LHCN-M2 (cell line): ENCODE data around the gene JPT1. TPM values are rescaled to one million over a fixed set of nuclear protein-coding genes. Genes with fewer than 3 reads are reported as not detected.
A peak's percentile ranks its signal among the peaks of the same experiment; 100 is the strongest.

Source experiments
- DNase-seq: peaks from one replicate; pipeline ENCODE4 v3.0.0-alpha.2; 2012; ENCODE audit warnings: low read depth
- total RNA-seq: library from RNA; depleted of rRNA; stranded (reverse); fragments of >200 nt; gene quantifications from 2 replicates; pipeline ENCODE4 v1.2.3, GENCODE V29; 2014

JPT1 gene
- total RNA-seq, 1 experiment from 2014 or later: 311 TPM

DNA sequence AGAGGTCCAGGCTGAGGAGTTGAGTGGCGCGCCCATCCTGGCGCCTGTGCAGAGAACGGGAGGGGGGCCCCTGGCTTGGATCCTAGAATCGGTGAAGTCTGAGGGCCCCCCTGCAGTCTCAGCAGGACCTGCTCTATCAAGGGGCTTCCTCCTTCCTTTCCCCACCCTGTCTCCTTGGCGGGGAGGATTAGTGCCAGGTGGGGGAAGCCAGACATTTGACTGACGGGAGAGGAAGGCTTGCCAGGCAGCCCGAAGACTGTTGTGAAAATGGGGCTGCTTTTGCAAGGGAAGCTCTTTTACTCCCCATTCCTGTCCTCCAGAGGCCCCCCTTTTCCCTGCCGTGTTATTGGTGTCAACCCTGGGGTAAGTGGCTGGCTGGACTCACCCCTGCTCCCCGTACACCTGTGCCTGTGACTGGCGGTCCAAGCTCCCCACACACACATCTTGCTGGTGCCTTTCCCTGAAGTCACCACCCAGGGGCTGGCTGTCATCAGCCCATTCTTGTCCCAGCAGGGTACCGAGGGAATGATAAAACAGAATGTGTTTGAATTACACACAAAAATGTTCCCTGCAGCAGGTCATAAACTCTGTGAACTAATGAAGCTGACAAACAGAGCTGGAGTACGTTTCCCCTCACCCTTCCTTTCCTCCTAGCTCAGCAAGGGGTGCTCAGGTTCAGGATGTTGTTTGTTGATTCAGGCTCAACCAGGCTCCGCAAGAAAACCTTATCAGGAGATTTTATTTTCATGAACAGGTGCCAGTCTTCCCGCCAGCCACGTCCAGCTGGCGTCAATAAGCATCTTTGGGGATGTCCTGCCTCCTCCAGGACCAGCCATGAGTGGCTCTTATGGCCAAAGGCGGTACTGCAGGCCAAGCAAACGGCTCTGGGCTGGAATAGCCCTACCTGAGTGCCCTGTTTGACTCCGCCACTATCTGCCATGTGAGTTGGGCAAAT lies 48.9 kb downstream of the JPT1 start:
- DNase-seq: peak; percentile 31

DNA sequence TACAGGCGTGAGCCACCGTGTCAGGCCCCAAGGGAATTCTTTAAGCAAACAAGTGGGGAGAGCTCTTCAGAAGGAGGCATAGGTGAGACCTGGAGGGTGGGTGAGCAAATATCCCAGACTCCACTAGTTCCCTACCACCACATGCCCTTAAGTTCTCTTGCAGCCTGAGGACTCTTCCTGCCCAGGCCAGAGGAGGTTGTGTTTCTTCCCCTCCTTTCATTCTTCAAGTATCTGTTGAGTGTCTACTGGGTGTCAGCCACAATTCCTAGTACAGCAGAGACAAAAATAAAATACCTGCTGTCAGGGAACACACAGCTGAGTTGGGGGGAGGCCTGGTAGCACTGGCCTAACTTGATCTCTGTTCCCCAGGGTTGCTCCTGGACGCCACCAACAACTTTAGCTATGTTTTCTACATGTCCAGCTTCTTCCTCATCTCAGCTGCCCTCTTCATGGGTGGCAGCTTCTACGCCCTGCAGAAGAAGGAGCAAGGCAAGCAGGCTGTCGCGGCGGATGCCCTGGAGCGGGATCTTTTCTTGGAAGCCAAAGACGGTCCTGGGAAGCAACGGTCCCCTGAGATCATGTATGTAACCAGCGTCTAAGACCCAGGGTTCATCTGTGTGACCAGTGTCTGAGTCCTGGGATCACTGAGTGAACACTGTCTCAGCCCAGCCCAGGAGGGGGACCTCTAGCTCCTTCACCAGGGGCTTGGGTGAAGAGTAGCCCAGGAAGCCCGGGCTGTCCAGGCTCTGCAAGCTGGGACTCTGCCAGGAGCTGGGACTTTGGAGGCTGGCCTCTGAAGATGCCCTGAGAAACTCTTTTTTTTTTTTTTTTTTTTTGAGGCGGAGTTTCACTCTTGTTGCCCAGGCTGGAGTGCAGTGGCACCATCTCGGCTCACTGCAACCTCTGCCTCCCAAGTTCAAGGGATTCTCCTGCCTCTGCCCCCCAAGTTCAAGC lies 50.4 kb downstream of the JPT1 start:
- DNase-seq: no peak

DNA sequence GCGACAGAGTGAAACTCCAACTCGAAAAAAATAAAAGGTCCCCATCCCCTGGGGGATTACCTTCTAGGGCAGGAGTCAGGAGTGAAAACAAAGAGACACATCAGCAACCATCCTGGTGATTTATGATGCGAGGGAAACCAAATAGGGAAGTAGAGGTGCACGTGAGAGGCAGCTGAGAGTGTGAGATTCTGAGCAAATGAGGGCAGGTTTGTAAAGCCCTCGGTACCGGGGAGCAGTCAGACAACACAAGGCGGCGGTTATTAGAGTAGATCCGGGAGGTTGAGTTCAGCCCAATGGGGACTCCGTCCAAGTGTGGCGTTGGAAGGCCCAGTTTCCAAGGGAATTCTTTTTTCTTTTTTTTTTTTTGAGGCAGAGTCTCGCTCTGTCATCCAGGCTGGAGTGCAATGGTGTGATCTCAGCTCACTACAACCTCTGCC lies 51.9 kb downstream of the JPT1 start:
- DNase-seq: no peak

DNA sequence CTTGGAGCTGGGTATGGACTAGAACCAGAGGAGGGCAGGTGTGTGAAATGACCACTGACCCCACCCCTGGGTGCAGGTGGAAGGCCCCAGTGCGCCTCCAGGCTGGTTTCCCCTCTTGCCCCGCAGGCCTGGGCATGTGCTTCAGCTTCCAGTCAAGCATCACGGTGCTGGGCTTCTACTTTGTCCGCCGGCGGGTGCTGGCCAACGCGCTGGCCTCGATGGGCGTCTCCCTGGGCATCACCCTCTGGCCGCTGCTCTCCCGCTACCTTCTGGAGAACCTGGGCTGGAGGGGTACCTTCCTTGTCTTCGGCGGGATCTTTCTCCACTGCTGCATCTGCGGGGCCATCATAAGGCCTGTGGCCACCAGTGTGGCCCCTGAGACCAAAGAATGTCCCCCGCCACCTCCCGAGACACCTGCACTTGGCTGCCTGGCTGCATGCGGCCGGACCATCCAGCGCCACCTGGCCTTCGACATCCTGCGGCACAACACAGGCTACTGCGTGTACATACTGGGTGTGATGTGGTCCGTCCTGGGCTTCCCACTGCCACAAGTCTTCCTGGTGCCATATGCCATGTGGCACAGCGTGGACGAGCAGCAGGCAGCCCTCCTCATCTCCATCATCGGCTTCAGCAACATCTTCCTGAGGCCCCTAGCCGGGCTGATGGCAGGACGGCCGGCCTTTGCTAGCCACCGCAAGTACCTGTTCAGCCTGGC lies 54.3 kb downstream of the JPT1 start:
- DNase-seq: no peak

DNA sequence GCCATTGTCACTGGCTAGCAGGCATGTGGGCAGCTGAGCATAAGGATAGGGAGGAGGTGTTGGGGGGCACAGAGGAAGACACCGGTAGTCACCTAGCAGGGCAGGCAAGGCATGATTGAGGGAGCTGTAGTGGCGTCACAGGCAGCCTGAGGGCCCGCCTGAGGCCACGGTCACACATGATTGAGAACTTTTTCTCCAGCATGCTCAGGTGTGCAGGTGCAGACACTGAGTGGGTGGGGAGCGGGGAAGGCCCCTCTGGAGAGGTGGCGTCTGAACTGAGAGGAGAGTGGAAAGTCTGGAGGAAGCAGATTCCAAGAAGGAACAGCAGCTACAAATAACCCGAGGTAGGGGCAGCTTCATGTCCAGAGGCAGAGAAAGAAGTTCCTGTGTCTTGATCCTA lies 55.5 kb downstream of the JPT1 start:
- DNase-seq: no peak

DNA sequence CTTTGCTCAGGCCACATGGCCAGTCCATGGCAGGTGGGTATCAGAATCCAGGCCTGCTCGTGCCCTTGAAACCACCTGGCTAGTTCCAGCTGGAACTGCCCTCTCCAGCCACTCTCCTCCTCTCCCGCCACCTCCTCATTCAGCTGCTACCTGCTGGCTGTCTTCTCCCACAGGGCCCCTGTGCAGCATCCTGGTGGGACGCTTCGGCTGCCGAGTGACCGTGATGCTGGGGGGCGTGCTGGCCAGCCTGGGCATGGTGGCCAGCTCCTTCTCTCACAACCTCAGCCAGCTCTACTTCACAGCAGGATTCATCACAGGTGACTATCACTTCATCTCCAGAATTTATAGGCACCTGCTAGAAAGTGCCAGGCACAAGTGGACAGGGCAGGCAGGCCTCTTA lies 56.4 kb downstream of the JPT1 start:
- DNase-seq: no peak

DNA sequence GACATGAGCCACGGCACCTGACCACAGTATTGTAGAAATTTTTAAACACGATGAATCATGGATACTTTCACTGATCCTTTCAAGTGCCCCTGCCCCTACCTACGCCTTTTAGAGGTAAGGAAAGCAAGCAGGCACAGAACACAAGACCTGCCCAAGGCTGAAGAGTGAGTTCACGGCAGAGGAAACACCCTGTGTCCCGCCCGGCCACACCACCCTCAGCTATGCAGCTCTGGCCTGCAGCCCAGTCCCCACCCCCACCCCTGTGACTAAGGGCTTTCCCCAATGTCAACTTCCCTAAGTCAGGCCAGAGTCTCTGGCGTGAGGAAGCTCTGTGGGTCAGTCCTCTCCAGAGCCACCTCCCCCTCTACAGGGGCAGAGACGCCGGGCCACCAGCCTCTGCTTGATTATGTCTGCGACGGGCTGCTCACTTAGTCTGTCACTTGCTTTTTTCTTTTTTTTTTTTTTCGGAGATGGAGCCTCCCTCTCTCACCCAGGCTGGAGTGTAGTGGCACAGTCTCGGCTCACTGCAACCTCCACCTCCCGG lies 58.2 kb downstream of the JPT1 start:
- peak; percentile 64 for DNase-seq

DNA sequence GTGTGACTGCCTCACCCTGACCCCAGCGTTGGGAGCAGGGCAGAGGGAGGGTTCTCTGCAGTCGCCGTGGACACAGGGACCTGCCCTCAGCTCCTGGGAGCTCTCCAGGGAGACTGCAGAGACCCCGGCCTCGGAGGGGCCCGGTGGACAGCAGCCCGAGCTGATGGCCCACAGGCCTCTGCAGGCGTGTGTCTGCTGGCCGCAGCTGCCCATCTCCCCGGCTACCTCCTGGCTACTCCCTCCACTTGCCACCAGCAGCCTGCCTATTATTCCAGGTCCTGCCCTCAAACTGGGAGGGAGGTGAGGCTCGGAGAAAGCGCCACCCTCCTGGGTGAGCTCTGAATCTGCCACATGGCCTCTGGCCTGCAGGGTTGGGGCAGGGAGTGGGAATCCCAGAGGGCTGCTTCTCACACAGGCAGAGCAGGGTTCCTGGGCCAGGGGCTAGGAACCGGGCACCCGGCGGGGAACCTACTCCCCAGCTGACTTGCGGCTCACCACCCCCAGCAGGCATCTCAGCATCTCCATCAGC lies 59.4 kb downstream of the JPT1 start:
- no peak for DNase-seq

DNA sequence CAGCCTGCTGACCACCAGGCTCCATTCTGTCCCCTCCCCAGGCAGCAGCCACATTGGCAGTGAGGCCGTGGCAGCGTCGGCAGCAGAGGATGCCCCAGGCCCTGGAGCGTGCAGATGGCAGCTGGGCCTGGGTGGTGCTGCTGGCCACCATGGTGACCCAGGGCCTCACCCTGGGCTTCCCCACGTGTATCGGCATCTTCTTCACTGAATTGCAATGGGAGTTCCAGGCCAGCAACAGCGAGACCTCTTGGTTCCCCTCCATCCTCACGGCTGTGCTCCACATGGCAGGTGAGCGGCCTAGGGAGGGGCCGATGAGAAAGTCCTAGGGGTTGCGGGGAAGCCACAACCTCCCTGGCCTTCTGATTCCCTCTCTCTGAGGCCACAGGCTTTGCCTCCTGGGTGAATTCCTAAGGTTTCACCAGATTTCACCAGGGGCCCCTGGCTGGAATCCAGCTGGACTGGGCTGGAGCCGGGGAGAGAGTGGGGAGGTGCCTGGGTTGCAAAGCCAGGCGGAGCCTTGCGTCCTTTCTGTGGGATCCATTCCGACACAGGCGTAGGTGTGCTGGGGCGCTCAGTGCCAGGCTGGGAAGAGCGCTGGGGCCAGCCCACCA lies 60.7 kb downstream of the JPT1 start:
- DNase-seq: no peak

DNA sequence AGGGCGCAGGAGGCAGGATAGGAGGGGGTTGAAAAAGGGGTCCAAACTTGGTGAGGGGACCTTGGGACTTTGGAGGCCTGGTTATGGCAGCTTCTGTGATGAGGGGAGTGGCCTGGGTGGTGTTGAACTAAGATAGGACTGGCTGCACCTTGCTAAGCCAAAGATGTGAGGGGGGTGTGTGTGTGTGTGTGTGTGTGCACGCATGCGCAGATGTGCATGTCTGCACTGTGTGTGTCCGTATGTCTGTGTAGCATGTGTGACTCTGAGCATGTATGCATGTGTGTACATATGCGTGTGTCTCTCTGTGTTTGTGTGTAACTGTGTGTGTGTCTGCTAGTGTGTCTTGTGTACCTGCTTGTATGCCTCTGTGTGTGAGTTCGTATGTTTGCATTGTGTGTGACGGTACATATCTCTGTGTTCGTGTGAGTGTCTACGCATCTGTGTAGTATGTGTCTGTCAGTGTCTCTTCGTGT lies 62.4 kb downstream of the JPT1 start:
- DNase-seq: no peak

DNA sequence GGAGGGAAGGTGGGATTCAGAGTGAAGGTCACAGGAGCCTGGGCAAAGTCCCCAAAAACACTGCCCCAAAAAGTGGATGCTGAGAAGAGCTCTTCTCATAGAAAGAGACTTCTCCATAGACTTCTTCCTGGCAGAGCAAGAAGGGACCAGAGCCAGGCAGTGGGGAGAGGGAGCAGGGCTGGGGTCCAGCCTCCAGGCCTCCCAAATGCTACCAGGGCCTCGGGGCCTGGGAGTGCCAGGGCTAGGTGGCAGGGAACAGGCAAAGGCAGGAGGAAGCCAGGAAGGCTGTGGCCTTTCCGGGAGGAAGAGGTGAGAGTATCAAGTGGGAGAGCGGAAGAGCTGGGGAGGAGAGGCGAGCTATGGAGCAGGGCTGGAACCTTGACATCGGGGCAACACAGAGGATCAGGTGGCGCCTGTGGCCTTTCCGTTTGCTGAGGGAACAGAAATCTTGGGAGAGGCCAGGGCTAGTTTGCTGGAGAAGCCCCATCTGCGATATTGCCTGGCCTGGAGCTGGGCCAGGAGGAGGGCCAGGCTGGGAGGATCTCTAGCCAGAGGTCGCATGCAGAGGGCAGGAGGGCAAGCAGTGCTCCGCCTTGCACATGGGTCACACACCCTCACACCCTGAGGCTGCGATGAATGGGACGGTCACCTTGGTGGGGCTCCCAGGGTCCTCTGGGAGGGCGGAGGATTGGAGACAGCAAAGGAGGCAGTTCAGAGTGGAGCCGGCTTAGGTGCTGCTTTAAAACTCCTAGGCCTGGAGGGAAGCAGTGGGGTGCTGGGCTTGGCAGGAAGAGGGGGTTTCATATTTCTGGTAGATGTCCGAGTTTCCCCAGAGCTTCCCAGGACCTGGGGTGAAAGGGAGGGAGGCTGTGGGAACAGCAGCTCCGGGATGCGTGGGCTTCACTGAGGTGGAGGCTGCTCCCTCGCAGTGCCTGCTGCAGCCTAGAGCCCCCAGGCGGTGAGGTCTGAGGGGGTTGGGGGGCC lies 63.1 kb downstream of the JPT1 start:
- no peak for DNase-seq

DNA sequence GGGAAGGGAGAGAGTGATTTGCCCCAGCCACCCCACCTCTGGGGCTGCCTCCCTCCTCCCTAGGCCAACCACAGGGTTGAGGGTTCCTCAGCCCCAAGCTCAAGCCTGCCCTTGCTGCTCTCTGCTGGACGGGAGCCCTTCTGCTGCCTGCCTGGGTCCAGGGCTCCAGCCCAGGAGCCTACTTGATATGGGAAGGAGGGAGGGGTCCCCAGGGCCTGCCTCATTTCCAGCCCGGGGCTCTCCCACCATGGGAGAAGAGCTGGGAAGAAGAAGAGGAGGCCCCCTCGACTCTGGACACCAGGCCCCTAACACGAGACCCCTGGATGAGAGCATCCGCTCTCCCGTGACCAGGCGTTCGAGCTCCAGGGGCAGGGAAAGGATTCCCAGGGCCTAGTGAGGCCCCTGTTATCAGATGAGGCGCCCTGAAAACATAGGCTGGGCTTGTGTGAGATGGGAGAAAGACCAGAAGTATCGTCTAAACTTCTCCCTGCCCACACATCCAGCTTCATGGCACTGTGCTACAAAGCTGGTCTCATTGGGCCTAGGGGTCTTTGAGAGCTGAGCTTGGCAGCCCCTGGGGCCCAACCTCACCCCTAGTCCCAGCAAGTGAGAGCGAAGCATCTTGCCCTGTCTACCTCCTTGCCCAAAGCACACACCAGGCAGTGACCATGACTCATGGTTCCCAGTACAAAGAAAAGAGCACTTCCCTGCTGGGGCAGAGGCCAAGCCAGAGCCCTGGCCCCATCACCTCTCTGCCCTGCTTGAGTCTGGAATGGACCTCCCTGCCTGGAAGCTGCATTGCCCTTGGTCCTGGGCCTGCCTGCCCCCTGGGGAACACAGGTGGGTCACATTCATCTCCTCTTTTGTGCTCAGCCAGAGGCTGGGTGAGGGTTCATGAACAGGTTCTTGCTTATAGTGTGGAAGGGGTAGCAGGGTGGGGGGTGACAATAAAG lies 65.6 kb downstream of the JPT1 start:
- peak; percentile 27 for DNase-seq

DNA sequence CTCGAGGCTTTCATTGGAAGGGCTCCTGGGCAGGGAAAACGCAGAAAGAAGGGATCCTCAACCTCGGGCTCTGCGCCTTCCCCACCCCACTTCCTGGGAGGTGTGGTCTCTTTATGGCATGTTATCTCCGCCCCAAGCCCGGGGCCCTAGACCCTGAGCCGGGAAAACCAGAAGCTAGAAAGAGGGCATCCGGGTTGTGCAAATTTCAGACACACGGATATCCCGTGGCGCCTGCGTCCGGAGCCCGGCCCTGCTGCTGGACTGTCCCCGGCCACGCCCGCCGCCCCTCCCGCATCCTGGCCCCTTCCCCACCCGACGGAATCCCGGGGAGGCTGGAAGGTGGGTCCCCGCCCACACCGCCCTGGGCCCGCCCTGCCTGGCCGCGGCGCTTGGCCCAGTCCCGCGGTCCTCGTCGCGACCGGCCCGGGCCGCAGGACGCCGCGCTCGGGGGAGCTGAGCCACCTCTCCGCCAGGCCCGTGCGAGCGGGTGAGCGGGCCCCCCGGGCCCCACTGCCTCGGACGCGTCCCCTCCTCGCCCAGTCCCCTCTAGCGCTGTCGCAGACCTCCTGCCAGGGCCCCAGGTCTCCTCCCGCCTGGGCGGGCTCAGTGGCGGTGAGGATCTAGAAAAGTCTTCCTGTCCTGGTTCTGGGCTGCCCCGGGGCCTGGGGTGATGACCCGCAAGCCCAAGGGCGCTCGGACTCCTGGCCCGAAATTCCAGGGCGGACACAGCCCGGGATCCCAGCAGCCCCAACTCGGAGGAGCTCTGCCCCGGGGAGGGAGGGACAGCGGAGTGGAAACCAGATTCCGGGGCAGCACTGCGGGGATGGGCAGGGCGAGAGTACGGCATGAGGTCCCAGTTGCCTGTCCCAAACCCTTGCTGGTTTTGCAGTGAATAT lies 66.5 kb downstream of the JPT1 start, which contains the start of gene SLC16A5:
SLC16A5 (plus strand) TSS at position 397 of the 896 bp plus-strand sequence. CDS start 5,683 bp downstream, outside the sequence.
- DNase-seq: no peak

DNA sequence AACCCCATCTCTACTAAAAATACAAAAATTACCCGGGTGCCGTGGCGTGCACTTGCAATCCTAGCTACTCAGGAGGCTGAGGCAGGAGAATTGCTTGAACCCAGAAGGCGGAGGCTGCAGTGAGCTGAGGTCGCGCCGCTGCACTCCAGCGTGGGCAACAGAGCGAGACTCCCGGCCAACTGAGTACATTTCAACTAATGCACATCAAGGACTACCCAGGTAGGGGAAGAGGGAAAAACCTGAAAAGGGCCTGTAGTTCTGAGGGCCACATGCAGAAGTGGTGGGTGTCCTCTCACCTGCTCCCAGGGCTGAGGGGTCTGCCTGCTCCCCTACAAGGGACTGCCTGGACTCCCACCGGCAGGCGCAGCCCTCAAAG lies 67.1 kb downstream of the JPT1 start:
- no peak for DNase-seq

DNA sequence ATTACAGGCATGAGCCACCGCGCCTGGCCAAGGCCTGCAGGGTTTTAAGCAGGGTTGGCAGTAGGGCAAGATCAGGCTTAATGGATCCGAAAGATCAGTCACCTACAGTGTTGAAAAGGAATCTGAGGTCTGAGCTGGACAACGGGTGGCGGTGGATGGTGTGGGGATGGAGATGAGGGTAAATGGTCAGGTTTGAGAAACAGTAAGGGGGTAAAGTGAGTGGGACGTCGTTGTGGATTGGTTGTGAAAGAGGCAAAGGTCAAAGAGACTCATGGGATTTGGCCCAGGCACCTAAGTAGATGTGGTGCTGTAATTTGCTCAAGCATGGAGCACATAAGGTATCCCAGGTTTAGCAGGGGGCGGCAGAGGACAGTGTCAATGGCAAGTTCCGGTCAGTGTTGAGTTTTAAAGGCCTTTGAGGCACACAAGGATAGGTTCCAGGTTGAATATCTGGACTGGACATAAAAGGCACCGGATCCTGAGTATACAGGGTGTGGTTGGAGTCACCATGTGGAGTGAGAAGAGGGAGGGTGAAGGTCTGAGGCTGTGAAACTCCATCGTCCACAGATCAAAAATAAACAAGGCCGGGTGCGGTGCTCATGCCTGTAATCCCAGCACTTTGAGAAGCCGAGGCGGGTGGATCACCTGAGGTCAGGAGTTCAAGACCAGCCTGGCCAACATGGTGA lies 67.7 kb downstream of the JPT1 start:
- DNase-seq: no peak
